ENCODE results near the gene CERS6.
"Not testable (repeated sequence)": the region's sequence is repeated elsewhere in the genome, so short reads cannot be mapped to it uniquely, and the experiment has no call there.

- not testable (repeated sequence) for TF ChIP-seq EZH2 (IDR thresholded peaks at IDR 0.05; ENCODE audit: insufficient read depth, poor library complexity, severe bottlenecking); EZH2phosphoT487 (IDR thresholded peaks at IDR 0.05; ENCODE audit: insufficient read depth, low read depth)
These were observed 208.6 kb downstream of the CERS6 start for GRCh38 chr2:168664715-168665114.
